HUES64 (cell line): Measurements from ENCODE around the gene ARL14.

Source experiments
- H3K27ac ChIP-seq: 2 replicates; pipeline ENCODE4 v1.7.0; 2013; ENCODE audit warnings: low read depth, low read length, inconsistent platforms
- H3K27me3 ChIP-seq: 2 replicates; pipeline ENCODE4 v1.6.1; 2013; ENCODE audit warnings: mild to moderate bottlenecking, low read length; ENCODE audit not compliant: insufficient read depth
- H3K36me3 ChIP-seq: 2 replicates; pipeline ENCODE4 v1.6.1; 2013; ENCODE audit warnings: mild to moderate bottlenecking, low read length; ENCODE audit not compliant: insufficient read depth
- H3K4me1 ChIP-seq: 2 replicates; pipeline ENCODE4 v1.6.1; 2013; ENCODE audit warnings: mild to moderate bottlenecking, low read length, moderate library complexity; ENCODE audit not compliant: insufficient read depth
- H3K4me3 ChIP-seq: 2 replicates; pipeline ENCODE4 v1.5.1; 2013; ENCODE audit warnings: mild to moderate bottlenecking, low read length, moderate library complexity
- H3K9ac ChIP-seq: 2 replicates; pipeline ENCODE4 v1.6.1; 2013; ENCODE audit warnings: mild to moderate bottlenecking, low read depth, low read length
- H3K9me3 ChIP-seq: 2 replicates; pipeline ENCODE4 v1.6.1; 2013; ENCODE audit warnings: low read depth, low read length; ENCODE audit not compliant: insufficient read depth
- WGBS: fragments of 150-250, 120-280 bp; methylation state at CpG from one replicate; pipeline ENCODE4 v1.1.7; 2013; ENCODE audit warnings: missing lambda C conversion rate; 5-methylcytosine and 5-hydroxymethylcytosine counted together

The ARL14 gene

GRCh38 chr3:160725338-160725737, 48.4 kb downstream of the ARL14 start:
- Histone ChIP-seq H3K36me3 (no peaks in the 10 kb centered on the region), H3K27me3 (no peaks in the 10 kb centered on the region), H3K9me3 (no peaks in the 10 kb centered on the region; the same call in 1 of the 2 replicates), H3K4me1 (no peaks in the 10 kb centered on the region), H3K9ac (no peak overlapping the region), H3K27ac (no peak overlapping the region), H3K4me3 (no peak overlapping the region)
- 94% methylated on average over 2 of the region's 2 CpGs for WGBS
